OCI-LY7 (cell line): Measurements from ENCODE around the gene GLCCI1.

ENCODE experiments used
- EZH2phosphoT487 ChIP-seq: fragments of 200-600 bp; sonication (generic); IDR thresholded peaks from 2 replicates; pipeline ENCODE4 v1.6.1; 2018; ENCODE audit warnings: low read depth, borderline replicate concordance, mild to moderate bottlenecking, mixed run types, antibody characterized with exemption, low read length, moderate library complexity, mixed read lengths
- TF ChIP-seq, protein P1 (sequence below): fragments of 200-600 bp; sonication (generic); conservative IDR thresholded peaks from 2 replicates; pipeline ENCODE4 v1.5.1; 2014; ENCODE audit warnings: mild to moderate bottlenecking, antibody characterized with exemption, low read length, moderate library complexity, mixed read lengths

DNA sequence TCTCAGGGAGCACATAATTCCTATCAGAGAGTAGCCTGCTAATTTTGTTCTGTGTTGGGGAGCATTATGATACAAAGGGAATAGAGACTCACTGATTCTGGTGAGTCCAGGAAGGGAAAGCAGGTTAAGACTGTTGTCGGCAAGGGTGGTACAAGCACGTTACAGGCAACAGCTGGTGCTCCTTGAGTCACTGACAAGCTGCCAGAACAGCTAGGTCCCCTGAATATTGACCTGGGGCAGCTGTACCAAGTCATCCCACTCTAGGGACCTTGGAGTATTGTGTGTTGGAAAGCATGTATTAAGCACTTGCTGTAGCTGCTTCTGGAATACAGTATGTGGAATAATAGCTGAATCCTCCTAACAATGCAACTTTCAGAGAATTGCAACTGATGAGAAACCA lies 37.0 kb upstream of the GLCCI1 start:
- TF ChIP-seq, protein P1, sequence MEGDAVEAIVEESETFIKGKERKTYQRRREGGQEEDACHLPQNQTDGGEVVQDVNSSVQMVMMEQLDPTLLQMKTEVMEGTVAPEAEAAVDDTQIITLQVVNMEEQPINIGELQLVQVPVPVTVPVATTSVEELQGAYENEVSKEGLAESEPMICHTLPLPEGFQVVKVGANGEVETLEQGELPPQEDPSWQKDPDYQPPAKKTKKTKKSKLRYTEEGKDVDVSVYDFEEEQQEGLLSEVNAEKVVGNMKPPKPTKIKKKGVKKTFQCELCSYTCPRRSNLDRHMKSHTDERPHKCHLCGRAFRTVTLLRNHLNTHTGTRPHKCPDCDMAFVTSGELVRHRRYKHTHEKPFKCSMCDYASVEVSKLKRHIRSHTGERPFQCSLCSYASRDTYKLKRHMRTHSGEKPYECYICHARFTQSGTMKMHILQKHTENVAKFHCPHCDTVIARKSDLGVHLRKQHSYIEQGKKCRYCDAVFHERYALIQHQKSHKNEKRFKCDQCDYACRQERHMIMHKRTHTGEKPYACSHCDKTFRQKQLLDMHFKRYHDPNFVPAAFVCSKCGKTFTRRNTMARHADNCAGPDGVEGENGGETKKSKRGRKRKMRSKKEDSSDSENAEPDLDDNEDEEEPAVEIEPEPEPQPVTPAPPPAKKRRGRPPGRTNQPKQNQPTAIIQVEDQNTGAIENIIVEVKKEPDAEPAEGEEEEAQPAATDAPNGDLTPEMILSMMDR, result no peak
- TF ChIP-seq EZH2phosphoT487, result no peak
